GM12891 (cell line): ENCODE measurements around the gene ABL1.

Experiments
- PAX5 ChIP-seq: IDR thresholded peaks from 2 replicates; pipeline ENCODE4 v1.6.1; 2011; ENCODE audit warnings: low read length, moderate library complexity, mild to moderate bottlenecking; ENCODE audit not compliant: insufficient read depth, severe bottlenecking
- POLR2A ChIP-seq: IDR thresholded peaks from 2 replicates; pipeline ENCODE4 v1.6.1; 2011; ENCODE audit warnings: low read depth, low read length, control low read depth
- POLR2AphosphoS5 ChIP-seq: IDR thresholded peaks from 2 replicates; pipeline ENCODE4 v1.6.1; 2011; ENCODE audit warnings: low read depth, low read length, control low read depth
- POU2F2 ChIP-seq: IDR thresholded peaks from 2 replicates; pipeline ENCODE4 v1.6.1; 2011; ENCODE audit warnings: low read depth, mild to moderate bottlenecking, control low read depth, low read length, moderate library complexity
- SPI1 ChIP-seq: IDR thresholded peaks from 2 replicates; pipeline ENCODE4 v1.6.1; 2011; ENCODE audit warnings: low read depth, low read length, control low read depth
- TAF1 ChIP-seq: IDR thresholded peaks from 2 replicates; pipeline ENCODE4 v1.6.1; 2011; ENCODE audit warnings: low read depth, low read length, control low read depth

DNA sequence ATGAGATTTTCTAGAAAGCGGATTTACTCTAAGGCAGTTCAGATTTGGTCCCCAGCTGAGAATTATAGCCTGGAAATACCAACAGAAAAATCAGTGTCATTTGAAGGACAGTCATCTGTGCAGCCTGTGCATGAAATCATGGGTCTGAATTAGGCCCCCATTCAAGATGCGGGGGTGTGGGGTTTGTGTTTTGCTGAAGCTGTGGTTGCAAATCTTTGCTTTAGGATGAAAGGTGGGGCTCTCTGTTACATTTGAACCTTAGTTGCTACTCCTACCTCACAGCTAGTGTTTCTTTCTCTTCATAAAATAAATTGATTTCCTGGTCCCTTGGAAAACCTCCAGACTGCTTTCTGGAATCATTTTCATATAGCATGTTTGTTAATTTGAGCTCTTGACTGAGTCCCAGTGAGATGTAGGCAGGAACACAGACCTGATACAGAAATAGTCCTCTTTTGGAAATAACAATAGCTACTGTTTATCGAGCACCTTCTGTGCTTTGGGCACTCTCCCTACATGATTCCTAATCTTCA lies 4.8 kb upstream of the ABL1 start:
- TF ChIP-seq TAF1, result no peak
- TF ChIP-seq SPI1, result no peak
- TF ChIP-seq POU2F2, result no peak
- TF ChIP-seq POLR2A, result no peak
- no peak for TF ChIP-seq PAX5
- no peak for TF ChIP-seq POLR2AphosphoS5
